HG03565 (cell line): ENCODE data around the gene JAKMIP3.

Source experiments
- ATAC-seq: cut with Tn5 transposase; IDR thresholded peaks from one replicate; pipeline ENCODE4 v1.9.1; 2021; ENCODE audit warnings: mild to moderate bottlenecking, moderate library complexity; ENCODE audit not compliant: unreplicated experiment

The JAKMIP3 gene

GRCh38 chr10:132065491-132066105, at the start of gene JAKMIP3:
JAKMIP3 (plus strand) TSS chr10:132065946; CDS start chr10:132104809, 38,863 bp downstream.
- no peak for ATAC-seq

DNA sequence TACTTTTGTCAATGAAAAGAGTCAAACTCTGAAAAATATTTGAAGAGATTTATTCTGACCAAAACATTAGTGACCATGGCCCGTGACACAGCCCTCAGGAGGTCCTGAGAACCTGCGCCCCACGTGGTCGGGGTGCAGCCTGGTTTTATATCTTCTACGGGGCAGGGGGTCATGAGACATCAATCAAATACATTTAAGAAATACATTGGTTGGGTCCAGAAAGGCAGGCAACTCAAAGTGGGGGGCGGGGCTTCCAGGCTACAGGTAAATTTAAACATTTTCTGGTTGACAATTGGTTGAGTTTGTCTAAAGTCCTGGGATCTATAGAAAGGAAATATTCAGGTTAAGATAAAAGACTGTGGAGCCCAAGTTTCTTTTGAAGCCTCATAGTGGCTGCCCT, 49.2 kb upstream of the JAKMIP3 start:
- no peak for ATAC-seq

DNA sequence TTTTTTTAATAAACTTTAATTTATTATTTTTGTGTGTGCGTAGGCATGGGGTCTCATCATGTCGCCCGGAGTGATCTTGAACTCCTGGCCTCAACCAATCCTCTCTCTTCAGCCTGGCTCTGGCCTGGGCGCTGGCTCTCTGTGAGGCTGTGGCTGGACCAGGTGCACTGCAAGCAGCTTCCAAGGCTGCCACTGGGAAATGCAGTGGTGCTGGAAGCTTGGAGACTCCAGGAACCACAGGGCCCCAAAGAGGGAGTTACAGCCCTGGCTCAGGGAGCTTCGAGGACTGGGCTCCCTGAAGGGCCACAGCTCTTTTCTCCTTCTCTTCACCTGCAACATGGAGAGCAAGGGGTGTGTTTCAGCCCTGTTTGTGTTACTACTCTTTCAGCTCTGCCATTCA, 47.3 kb upstream of the JAKMIP3 start:
- no peak for ATAC-seq

GRCh38 chr10:132019366-132019765, 46.4 kb upstream of the JAKMIP3 start:
- no peak for ATAC-seq

DNA sequence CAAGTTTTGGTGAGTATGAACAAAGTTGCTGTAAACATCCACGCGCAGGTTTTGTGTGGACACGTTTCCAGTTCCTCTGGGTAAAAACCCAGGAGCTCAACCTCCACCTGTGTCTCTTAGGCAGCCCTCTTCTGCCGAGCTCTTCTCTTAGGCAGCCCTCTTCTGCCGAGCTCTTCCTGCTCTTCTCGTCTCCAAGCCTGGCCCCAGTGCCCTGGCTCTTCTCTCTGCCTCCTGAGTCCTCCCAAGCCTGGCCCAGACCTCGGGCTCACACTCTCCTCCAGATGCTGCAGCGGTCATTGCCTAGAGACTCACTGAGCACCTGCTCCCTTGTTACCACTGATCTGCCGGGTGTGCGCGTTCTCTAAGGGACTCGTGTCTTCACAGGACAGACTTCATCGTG, 45.3 kb upstream of the JAKMIP3 start:
- no peak for ATAC-seq

- ATAC-seq: no peak
Observed at GRCh38 chr10:132021046-132021445, 44.7 kb upstream of the JAKMIP3 start.

DNA sequence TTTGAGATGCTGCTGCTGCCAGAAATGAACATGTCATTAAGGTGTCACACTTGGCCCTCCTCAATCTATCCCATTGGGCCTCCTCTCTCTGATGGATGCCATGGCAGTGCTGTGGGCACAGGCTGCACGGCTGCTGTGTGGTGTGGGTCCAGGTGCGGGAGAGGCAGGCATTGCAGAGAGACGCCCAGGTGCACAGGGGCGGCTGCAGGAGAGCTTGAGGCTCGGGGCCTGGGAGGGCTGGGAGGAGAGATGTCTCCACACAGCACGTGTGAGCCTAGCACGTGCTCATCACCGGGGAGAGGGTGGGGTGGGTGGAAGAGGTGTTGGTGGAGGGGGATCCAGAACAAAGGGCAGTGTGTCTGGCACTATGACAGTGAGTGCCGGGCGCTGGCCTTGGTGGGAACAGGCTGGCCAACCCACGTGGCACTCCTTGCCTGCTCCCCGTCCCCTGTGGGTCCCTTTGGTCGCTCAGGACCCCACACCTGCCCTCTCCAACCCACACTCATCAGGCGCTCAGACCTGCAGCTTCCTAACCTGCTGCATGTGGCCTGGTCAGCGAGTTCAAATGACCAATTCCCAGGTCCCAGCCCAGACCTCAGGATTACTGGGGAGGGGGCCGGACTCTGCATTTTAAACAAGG, 44.1 kb upstream of the JAKMIP3 start:
- ATAC-seq: no peak

- no peak for ATAC-seq
Observed at GRCh38 chr10:132022241-132022640, 43.5 kb upstream of the JAKMIP3 start.

- no peak for ATAC-seq
Observed at GRCh38 chr10:132023092-132023811, 42.5 kb upstream of the JAKMIP3 start.

DNA sequence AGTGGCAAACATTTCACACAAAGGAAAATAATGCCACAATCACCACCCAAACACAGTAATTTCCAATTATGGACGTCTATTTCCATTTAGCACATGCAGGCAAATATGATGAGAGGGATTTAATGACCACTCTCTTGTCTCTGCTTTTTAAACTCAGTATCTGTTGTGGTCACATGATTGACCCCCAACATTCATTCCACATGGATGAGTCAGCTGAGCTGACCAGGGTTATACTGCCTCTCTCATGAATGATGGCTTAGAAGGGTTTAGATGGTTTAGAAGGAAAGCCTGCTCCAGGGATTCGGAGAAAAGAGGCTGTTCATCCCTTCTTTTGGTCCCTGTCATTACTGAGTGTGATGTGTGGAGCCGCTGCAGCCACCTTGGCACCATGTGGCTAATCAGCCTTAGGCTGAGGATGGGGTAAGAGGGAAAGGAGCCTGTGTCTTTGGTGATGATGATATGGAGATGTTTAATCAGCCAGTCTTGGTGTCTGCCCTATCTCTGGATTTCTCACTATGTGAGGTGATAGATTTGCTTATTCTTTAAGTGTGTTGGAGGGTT, 38.2 kb upstream of the JAKMIP3 start:
- no peak for ATAC-seq

GRCh38 chr10:132028706-132029105, 37.0 kb upstream of the JAKMIP3 start:
- ATAC-seq: no peak

DNA sequence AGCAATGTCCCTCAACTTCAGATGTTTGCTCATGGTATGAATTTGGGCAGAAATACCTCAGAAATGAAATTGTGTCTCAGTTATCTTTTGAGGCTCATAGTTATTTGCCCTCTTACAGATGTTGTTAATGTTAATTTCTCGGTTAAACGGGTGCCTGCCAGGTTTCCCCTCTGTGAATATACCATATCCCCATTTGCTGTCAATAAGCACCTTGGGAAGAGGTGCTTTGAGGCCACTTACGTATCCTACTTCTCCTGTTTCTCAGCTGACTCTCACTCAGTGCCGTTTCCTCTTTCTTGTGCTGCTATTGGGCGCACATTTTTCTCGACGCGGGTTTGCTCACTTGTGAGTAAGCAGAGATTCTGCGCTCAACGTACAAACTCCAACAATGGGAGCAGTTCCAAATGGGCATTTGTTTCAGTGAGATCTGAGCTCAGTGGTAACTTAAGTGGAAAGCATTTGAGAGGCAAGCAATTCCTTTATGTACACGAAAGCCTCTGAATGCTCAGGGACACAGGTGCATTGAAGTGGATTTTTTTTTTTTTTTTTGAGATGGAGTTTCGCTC, 34.8 kb upstream of the JAKMIP3 start:
- no peak for ATAC-seq

DNA sequence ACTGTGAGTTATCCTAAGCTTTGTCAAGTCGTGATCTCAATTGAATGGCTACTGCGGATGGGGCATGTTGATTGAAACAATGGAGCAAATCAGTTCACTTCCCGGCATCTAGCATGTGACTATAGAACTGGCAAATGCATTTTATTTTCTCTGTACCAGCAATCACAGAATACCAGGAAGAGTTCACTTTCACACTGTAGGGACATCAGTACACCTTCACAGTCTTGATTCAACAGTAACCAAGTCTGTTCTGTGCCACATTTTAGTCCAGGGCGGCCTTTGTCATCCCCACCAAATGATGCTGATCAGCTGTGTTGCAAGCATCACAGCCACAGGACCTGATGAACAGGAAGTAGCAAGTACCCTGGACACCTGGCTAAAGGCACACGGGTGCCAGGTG, 32.1 kb upstream of the JAKMIP3 start:
- no peak for ATAC-seq

DNA sequence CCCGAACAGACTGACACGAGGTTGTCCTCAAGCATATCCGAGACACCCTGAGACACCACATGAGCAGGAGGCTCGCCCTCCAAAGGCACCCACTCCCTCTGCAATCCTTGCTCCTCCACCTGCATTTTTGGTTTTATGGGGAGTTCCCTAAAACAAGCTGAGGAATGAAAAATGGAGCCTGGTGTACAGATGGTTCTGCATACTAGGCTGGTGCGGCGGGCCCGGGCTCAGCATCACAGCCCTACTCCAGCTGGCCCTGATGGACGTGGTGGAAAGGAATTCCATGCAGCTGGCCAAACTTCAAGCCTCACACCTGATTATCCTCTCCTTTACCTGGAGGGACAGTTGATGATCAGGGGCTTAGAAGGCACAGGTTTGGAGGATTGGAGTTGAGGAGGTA, 30.3 kb upstream of the JAKMIP3 start:
- ATAC-seq: no peak

DNA sequence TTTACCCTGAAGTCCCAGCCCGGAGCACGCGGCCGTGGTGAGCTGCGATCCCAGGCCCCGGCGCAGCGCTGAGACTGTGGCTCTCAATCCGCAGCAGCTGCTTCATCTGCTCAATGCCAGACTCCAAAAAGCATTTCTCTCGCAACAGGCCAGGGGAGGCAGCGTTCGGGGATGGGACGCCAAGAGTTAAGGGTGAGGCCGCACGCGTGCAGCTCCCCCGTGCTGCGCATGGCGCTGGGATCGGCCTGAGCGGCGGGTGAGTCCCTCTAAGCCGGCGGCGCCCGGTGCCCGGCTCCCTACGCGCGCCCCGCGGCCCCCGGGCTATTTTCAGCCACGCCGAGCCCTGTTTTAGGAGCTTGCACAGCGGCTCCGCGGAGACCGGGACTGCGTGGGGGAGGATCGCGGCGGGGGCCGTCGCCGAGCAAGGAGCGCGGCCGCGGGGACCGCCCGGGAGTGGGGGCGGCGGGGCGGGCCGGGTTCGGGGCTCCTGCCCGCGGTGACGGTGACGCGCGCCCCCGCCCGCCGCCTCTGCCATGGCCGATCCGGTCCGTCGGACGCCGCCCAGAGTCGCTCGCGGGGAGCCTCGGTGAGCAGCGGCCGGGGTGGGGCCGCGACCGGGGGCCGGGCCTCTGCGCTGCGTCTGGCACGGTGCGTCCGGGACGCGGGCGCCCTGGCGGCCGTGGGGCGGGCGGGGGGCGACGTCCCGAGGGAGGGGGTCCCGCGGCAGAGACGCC, 29.4 kb upstream of the JAKMIP3 start:
- ATAC-seq: no peak

DNA sequence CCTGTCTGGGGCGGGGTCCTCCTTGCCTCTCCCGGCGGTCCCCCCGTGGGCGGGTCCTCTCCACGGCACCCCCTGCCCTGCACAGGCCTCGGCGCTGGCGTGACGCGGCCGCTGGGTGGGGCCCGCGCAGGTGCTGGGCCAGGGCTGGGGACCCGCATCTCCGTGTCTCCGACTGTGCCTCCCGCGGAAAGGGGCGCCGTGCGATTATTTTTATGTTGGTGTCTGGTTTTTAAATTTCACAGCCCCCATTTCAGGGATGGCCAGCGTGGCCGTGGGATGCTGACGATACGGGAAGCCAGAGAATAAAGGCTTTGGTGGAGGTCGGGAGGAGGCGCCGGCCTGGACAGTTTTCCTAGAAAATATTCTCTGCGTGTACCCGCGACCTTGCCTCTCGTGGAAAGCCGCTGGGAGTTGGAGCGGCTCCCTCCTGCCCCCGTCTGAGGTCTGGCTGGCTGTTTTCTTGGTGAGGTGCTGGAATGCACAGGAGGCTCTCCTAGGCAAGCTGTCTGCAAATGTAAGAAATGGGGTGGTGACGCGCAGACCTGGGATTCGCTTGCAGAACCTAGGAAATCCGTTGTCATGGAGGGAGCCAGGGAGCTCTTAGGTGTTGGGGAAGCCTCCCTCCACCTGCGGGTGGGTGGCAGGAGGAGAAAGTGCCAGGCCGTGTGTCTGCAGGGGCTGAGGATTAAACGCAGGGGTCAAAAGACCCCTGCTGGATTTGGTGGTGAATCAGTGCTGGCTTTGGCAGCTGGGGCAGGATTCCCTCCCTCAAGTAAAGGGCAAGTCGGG, 28.7 kb upstream of the JAKMIP3 start:
- ATAC-seq: no peak

- no peak for ATAC-seq
Observed at GRCh38 chr10:132037676-132037975, 28.1 kb upstream of the JAKMIP3 start.

GRCh38 chr10:132039371-132039770, 26.4 kb upstream of the JAKMIP3 start:
- ATAC-seq: no peak

GRCh38 chr10:132040046-132040445, 25.7 kb upstream of the JAKMIP3 start:
- no peak for ATAC-seq

DNA sequence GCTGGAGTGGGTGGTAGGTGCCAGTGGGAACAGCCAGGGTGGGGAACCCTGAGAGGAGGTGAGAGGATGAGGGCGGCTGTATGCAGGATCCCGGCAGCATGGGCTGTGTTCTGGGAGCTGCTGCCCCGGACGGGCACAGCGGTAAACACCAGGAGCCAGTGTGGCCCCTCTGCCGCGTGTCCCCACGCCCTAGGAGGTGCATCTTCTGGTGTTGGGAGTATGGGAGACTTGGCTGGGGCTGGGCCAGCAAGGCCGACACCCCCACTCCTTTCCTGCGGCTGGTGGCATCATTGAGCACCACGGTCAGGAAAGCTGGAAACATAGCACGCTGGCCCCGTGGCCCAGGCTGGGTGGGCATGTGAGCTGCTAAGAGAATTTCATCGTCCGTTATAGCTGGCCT, 24.4 kb upstream of the JAKMIP3 start:
- no peak for ATAC-seq
